ENCODE results near the gene STYXL1.

DNA sequence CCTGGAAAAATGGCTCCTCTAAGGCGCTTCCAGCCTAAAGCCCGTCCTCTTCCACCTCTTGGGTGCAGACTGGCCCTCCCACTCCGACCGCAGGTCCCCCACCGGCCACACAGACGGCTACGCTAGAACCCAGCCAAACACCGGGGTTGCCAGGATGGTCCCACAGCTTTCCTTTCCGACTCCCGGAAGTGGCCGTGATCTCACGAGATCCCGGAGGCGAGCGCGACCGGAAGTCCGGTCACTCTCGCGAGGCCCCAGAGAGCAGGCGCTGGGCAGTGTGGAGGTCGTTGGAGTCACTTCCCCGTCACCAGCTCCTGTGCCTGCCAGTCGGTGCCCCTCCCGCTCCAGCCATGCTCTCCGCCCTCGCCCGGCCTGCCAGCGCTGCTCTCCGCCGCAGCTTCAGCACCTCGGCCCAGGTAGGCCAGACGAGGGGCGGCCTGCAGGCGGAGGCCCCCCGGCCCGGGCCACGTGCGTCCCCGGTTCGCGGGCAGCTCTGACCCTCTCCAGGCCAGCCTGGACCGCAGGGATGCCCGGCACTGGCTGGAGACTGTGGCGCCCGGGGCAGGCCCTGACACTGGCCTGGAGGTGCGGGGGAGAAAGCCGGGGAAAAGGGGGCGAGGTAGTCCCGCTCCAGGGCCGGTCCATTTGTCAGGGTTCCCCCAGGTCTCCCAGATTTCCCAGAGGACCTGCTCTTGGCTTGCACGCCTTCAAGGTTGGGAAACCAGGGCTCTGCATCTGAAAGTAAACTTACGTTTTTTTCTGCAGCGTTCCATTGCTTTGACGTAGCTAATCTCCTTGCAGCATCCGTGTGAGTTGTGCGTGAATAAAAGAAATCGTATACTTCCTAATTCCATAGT lies at the start of gene STYXL1, which contains the start of gene MDH2:
- TF ChIP-seq, protein P1, sequence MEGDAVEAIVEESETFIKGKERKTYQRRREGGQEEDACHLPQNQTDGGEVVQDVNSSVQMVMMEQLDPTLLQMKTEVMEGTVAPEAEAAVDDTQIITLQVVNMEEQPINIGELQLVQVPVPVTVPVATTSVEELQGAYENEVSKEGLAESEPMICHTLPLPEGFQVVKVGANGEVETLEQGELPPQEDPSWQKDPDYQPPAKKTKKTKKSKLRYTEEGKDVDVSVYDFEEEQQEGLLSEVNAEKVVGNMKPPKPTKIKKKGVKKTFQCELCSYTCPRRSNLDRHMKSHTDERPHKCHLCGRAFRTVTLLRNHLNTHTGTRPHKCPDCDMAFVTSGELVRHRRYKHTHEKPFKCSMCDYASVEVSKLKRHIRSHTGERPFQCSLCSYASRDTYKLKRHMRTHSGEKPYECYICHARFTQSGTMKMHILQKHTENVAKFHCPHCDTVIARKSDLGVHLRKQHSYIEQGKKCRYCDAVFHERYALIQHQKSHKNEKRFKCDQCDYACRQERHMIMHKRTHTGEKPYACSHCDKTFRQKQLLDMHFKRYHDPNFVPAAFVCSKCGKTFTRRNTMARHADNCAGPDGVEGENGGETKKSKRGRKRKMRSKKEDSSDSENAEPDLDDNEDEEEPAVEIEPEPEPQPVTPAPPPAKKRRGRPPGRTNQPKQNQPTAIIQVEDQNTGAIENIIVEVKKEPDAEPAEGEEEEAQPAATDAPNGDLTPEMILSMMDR (IDR thresholded peaks at IDR 0.05; ENCODE audit: insufficient read depth, low read depth, low read length) = no peak
- TF ChIP-seq EZH2 (IDR thresholded peaks at IDR 0.05; ENCODE audit: insufficient read depth, low read length) = no peak

Measured in astrocyte (in vitro differentiated cells and primary cell).